ENCODE measurements around the gene KPTN.

Gene KPTN

DNA sequence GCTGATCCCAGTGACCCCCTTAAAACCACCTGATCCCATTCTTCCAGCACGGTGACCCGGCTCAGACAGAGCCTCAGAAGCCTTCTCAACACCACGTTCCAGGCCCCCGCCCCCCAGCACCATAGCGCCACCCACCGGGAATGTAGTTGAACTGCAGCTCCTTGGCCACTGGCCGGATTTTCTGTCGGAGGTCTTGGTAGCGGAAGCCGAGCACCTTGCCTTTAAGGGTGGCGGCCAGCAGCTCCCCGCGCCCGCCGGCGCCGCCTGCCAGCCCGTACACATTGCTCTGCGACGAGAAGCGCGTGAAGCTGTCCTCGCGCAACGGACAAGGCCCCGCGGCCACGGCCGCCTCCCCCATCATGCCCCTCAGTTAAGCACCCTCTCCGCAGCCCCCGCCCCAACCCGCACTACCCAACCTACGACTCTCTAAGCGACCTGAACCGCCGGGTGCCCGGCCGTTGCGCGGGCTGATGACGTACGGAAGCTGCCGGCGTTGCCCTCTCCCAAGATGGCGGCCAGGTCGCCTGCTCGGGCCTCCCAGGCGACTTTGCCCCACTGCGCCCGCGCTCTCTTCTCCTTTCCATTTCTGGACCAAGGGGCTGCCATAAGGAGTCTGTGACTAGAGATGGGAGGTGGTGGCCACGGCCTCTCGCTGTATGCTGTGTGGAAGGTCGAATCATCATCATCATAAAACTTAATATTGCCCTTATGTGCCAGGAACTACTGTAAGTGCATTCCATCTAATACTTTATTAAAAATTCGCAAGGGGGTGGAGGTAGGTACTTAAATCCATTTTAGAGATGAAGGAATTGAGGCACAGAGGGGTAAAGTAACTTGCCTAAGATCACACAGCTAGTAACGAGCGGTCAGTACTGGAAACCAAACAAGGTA, at the start of gene KPTN:
TSS of gene KPTN (minus strand) at position 420 of the 891 bp plus-strand sequence. CDS start at position 361, 59 bp downstream.
- peak; percentile 74 for DNase-seq

DNA sequence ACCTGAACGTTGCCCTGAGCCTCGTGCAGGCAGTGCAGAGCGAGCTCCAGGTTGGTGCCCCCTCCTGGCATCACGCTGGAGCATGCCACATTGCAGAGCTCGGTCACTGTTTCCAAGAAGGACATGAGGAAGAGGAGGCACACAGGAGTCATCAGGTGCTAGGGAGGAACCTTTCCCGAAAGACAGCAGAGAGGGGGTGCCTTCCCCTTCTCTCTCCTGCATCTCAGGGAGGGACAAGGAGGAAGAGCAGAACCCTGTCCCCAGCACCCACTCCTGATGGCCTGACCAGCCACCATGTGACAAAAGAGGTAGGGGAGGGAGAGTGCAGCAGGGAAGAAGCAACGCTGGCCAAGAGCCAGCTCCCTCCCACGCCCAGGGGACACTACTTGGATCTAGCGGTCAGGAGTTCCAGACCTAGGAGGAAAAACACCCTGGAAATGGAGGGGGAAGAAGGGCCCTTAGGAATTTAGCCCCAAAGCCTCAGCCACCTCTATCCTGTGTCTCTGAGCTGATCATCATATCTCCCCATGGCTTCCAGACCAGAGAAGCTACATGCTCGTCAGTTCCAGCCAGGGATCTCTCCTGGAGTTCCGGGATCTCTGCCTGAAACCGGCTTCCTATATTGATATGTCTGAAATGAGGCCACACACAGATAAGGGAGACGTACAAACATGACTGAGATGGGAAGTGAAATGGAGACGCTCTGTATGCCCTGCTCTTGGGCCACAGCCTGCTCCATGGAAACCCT, 47.8 kb upstream of the KPTN start:
- DNase-seq, result no peak

DNA sequence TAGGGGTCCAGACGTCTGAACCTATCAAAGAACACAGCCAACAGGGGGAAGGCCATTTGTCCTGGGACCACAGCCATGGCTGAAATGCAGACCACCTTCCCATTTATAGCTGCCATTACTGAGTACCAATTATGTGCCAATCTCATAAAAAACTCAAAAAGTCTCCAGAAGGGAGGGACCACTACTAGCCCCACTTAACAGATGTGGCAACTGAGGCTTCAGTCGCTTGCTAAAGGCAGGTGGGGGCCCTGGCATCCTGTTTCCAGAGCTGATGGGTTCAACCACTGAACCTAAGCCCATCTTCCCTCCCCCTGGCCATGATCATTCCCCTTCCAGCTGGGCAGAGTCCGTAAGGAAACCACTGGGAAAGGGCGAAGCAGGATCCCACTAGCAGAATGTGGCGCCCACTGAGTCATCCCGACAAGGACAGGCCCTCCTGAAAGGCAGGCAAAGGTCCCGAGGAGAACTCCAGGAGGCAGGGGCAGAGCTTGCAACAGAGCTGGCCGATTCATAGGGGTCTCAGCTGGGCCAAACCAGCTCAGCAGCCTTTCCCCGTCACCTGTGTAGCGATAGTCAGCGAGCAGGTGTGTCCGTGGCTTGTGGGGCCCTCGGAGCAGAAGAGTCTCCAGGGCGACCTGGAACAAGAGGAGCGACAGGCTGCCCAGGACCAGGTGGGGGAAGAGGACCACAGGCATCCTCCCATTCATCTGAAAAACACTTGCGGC, 45.2 kb upstream of the KPTN start:
- no peak for DNase-seq

GRCh38 chr19:47526798-47527197, 42.8 kb upstream of the KPTN start:
- DNase-seq, result no peak

- DNase-seq, result peak; percentile 10
These were observed 39.5 kb upstream of the KPTN start for GRCh38 chr19:47523473-47523872.

- no peak for DNase-seq
These were observed 37.6 kb upstream of the KPTN start for GRCh38 chr19:47521473-47522180.

GRCh38 chr19:47520839-47521238, 36.8 kb upstream of the KPTN start:
- no peak for DNase-seq

GRCh38 chr19:47520343-47520806, 36.4 kb upstream of the KPTN start:
- DNase-seq, result no peak

GRCh38 chr19:47518854-47519253, 34.8 kb upstream of the KPTN start:
- no peak for DNase-seq

DNA sequence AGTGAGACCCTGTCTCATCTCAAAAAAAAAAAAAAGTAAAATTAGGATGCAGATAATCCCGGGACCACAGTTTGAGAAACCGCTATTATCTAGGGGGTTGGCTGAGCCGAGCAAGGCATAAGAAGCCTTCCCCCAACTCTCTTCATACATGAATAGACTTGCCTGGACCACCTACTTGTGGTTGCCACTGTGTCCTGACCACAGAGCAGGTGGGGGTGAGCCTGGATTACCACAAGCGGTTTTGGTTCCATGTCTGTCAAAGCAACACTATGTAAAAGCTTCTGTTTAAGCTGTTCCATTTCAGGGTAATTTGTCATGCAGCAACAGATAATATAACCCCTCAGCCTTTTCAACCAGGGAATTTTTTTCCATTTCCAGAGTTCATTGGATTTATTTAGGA, 34.1 kb upstream of the KPTN start:
- DNase-seq, result no peak

DNA sequence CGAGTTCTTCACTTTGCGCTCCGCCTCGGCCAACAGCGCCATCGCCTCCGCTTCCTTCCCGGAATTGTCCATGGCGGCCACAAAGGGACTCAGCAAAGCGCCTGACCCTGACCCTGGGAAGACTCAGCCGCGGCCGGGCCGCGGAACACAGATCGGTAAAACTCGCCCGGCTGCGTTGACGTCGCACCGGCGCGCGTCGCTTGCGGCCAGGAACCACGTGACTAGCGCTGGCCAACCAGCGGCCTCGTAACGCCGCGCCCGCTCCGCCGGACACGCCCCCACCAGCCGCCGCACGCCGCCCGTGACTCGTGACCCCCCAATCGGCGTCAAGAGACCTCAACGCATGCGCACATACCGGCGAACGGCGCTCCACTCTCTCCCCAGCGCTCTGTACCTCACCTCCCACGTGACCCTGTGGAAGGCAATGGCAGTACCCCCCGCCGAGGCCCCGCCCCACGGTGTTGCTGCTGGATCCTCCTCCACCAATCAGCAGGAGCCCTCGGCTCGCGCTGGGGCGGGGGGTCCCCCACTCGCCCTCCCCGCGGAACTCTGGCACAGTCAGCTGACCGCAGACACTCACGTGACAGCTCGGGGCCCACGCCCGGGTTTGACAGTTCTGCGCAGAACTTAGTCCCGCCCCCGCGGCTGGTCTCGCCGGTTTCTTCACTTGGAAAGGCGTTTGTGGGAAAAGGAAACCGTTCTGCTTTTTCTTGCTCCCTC, 31.0 kb upstream of the KPTN start, which contains the start of gene NAPA:
TSS of gene NAPA (minus strand) at position 195 of the 720 bp plus-strand sequence. CDS start at position 72, 123 bp downstream.
- peak; percentile 98 for DNase-seq

DNA sequence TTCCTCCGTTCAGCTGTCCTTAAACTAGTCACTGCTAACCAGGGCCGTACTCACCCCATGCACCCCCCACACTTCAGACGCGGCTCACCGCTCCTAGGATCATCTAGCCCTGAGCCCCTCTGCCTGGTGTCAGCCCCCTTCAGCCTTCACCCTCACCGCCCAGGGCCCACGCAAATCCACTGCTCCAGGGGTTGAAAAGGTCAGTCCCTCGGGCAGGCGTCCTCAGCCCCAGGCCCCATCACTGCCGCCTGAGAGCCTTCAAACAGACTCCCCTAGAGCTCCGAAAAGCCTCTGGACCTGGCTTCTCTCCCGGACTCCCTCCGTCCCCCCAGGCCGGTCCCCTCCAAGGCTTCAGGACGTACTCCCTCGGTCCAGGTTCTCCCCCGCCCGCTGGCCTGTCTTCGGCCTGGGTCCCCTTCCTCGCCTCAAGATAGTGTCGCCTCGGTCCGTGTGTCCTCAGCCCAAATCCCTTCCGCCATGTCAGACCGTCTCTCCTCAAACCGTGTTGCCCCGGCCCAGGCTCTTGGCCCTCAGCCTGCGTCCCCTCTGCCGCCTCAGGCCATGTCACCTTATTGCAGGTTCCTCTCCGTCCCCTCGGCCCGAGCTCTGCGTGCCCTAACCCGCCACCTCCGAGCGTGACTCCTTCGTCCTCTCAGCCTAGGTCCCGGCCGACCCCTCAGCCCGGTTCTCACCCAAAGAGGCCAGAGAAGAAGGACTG, 30.3 kb upstream of the KPTN start:
- no peak for DNase-seq

DNA sequence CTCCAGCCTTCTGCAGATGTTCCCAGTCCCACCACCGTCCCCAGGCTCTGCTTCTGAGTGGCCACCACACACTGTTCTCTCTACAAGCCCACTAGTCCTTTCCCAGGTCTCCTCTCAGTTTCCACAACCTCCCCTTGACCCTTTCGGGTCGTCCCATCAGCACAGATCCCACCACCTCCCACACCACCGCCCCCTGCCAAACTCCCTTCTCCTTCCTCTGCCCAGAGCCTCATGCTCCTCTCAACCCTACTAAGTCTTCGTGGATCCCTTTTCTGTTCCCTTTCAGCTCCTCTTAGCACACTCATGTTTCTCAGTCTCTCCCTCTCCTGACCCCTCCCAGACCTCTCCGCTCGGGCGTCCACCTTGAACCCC, 28.9 kb upstream of the KPTN start:
- DNase-seq, result no peak

GRCh38 chr19:47512183-47512947, 28.3 kb upstream of the KPTN start:
- DNase-seq, result no peak

GRCh38 chr19:47511681-47512080, 27.7 kb upstream of the KPTN start:
- DNase-seq, result no peak

DNA sequence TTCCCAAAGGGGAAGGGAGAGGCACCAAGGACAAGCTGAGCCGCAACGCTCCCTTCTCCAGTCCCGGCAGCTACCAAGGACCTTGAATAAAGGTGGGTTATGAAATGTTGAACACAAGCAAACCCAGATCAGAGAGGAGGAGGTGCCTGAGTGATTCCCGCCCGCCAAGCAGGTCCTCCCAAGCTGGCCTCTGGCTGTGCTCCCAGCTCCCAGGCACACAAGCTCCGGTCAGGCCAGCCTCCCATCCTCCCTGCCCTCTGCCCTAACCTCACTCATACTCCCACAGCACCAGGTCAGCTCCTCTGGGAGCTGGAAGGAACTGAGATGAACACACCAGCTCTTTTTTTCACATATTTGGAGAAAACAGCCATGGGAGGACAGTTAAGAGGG, 27.1 kb upstream of the KPTN start:
- no peak for DNase-seq

DNA sequence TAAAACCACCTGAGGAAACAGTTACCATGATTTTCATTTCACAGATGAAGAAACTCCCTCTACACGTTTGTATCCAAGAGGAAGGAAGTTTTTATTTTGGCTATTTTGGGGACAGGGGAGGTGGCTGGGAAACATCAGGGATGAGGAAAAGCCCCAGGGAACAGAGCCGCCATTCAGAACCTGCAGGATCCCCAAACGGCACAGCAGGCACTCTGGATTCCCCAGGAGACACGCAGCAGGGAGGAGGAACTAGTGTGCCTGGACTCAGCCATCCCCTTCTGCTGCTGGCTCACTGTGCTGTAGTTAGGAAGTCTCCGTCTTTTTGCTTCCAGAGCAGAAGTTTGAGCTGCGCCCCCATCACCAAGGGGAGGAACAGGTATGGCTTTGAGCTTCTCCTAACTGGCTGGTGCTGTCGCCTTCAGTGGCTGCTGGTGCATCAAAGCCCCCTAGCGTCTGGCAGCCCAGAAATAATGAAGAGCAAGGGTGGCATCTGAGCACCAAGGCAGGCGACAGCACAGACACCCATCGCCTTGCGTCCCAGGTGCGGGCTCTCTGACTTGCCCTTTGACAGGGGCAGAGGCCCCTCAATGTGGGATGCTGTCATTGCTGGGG, 26.6 kb upstream of the KPTN start:
- DNase-seq, result no peak

- no peak for DNase-seq
These were observed 26.0 kb upstream of the KPTN start for GRCh38 chr19:47509973-47510372.

GRCh38 chr19:47509170-47509847, 25.3 kb upstream of the KPTN start:
- no peak for DNase-seq
